Esophagus squamous epithelium (tissue), 4 donors: ENCODE data around the gene TMEM89.

Experiments
- CTCF ChIP-seq, 6 experiments: fragments of 450-650 bp in 4 of 6; fragments of 200-600 bp in 2 of 6; sonication (generic) in 2 of 6; IDR thresholded peaks; one replicate each; pipeline ENCODE4 v1.5.1; 2016 to 2019; ENCODE audit warnings: antibody characterized with exemption in 6 of 6, mild to moderate bottlenecking in 4 of 6, moderate library complexity in 4 of 6
- POLR2A ChIP-seq, 4 donors: fragments of 450-650 bp; IDR thresholded peaks; one replicate each; pipeline ENCODE4 v1.6.1; 2017; ENCODE audit warnings: antibody characterized with exemption in 4 of 4, mild to moderate bottlenecking in 4 of 4, moderate library complexity in 3 of 4

GRCh38 chr3:48648188-48648850 lies 26.8 kb upstream of the TMEM89 start:
- no peak for TF ChIP-seq CTCF (IDR thresholded peaks at IDR 0.05)
- no peak for TF ChIP-seq POLR2A (IDR thresholded peaks at IDR 0.05)
